ENCODE results near the gene CCNQ. TPM values are rescaled to one million over a fixed set of nuclear protein-coding genes. Genes with fewer than 3 reads are reported as not detected.

CCNQ gene
- total RNA-seq, 1 donor from 2014 or later, result 52.7 TPM

DNA sequence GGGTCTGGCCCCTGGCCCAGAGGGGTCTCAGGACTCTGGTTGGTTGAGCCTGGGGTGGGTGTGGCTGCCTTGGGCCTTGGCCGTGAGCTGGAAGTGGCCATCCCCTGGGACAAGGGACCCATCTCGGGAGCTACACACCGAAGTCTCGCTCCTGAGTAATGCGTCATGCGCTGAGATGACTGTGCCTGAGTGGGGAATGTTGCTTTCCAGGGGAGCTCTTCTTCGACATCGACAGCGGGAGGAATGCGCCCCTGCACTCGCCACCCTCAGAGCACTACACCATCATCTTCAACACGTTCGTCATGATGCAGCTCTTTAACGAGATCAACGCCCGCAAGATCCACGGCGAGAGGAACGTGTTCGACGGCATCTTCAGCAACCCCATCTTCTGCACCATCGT is 38.5 kb downstream of the CCNQ start:
- Histone ChIP-seq H3K4me1 (no peaks in the 10 kb centered on the region), H3K27ac (no peak overlapping the region), H3K27me3 (no peaks in the 10 kb centered on the region), H3K36me3 (no peaks in the 10 kb centered on the region), H3K9me3 (no peaks in the 10 kb centered on the region), H3K4me3 (no peak overlapping the region)
- intact Hi-C loops (cut with DNase I), result no loop called here
- TF ChIP-seq, protein P1, sequence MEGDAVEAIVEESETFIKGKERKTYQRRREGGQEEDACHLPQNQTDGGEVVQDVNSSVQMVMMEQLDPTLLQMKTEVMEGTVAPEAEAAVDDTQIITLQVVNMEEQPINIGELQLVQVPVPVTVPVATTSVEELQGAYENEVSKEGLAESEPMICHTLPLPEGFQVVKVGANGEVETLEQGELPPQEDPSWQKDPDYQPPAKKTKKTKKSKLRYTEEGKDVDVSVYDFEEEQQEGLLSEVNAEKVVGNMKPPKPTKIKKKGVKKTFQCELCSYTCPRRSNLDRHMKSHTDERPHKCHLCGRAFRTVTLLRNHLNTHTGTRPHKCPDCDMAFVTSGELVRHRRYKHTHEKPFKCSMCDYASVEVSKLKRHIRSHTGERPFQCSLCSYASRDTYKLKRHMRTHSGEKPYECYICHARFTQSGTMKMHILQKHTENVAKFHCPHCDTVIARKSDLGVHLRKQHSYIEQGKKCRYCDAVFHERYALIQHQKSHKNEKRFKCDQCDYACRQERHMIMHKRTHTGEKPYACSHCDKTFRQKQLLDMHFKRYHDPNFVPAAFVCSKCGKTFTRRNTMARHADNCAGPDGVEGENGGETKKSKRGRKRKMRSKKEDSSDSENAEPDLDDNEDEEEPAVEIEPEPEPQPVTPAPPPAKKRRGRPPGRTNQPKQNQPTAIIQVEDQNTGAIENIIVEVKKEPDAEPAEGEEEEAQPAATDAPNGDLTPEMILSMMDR (IDR thresholded peaks at IDR 0.05), result no peak
- no peak for DNase-seq (ENCODE audit: low spot score in 2 of 2)

DNA sequence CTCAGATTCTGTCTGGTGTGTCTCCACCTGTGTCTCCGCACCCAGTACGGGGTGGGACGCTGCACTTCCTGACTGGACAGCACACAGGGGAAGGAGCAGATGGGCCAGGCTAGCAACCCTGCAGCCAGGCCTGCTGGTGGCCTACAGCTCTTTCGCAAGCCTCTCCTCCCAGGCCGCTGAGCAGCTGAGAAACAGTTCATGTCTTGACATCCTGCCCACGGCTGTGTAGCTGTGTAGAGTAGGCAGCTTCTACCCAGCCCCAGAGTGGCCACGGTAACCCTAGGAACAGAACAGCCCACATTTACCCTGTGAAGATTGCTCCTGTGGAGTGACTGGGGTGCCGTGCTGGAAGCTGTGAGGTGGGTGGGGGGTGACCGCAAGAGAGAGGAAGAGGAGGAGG is 38.9 kb downstream of the CCNQ start:
- H3K27ac ChIP-seq, result no peak overlapping the region
- TF ChIP-seq, protein P1 (IDR thresholded peaks at IDR 0.05), result no peak
- intact Hi-C loops (cut with DNase I), result loop anchor here (5.0 kb wide), 1 partner anchor 107 kb away; no protein-coding TSS in a partner anchor
- no peaks in the 10 kb centered on the region for H3K36me3 ChIP-seq
- H3K4me3 ChIP-seq, result no peak overlapping the region
- H3K4me1 ChIP-seq, result no peaks in the 10 kb centered on the region
- H3K9me3 ChIP-seq, result no peaks in the 10 kb centered on the region
- no peaks in the 10 kb centered on the region for H3K27me3 ChIP-seq
- no peak for DNase-seq (ENCODE audit: low spot score in 2 of 2)

DNA sequence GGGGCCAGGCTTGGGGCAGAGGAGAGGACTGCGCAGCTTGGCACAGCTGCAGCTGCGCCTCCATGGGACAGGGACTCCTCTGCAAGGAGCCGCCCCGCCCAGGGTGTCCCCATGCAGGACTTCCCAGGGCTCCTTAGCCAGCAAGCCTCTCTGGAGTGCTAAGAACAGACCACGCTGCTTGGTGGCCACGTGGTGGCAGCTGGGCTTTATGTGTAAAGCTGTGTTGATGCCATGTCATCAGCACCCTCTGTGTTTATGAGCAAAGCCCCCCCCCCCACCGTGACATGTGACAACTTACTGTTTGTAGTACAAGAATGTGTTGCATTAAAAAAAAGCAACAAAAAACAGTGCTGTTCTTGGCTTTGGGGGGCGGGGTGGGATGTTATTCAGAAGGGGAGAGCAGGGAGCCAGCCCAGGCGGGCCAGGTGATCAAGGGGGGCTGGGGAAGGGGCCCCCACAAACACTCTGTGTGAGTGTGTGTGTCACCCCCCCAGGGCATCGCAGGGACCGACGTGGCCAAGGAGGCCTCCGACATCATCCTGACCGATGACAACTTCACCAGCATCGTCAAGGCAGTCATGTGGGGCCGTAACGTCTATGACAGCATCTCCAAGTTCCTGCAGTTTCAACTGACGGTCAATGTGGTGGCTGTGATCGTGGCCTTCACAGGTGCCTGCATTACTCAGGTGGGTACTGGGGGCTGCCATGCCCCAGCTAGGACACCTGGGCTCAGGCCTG is 41.2 kb downstream of the CCNQ start:
- Histone ChIP-seq H3K4me3 (no peak overlapping the region), H3K27ac (no peak overlapping the region), H3K4me1 (no peaks in the 10 kb centered on the region), H3K27me3 (no peaks in the 10 kb centered on the region), H3K36me3 (no peaks in the 10 kb centered on the region), H3K9me3 (no peaks in the 10 kb centered on the region)
- TF ChIP-seq, protein P1 (IDR thresholded peaks at IDR 0.05), result no peak
- intact Hi-C loops (cut with DNase I), result loop anchor here (5.0 kb wide), 1 partner anchor 110 kb away; no protein-coding TSS in a partner anchor
- no peak for DNase-seq (ENCODE audit: low spot score in 2 of 2)

DNA sequence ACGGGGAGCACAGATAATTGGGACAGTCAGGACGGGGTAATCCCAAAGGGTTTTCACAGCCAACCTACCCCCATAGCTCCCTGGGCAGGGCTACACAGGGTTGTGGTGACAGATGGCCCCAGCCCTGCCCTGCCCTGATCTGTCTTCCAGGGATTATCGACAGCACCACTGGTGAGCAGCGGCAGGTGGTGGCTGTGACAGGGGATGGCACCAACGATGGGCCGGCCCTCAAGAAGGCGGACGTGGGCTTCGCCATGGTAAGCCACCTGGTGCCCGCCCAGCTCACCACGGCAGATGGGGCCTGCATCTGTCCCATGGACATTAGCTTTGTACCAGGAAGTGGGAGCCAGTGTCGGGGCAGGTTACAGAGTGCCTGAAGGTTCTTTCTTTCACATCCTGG is 42.2 kb downstream of the CCNQ start:
- no peak for DNase-seq (ENCODE audit: low spot score in 2 of 2)
- TF ChIP-seq, protein P1 (IDR thresholded peaks at IDR 0.05), result no peak
- Histone ChIP-seq H3K27me3 (no peaks in the 10 kb centered on the region), H3K4me3 (no peak overlapping the region), H3K9me3 (no peaks in the 10 kb centered on the region), H3K36me3 (no peaks in the 10 kb centered on the region), H3K27ac (no peak overlapping the region), H3K4me1 (no peaks in the 10 kb centered on the region)
- intact Hi-C loops (cut with DNase I), result loop anchor here (5.0 kb wide), 1 partner anchor 111 kb away; no protein-coding TSS in a partner anchor

DNA sequence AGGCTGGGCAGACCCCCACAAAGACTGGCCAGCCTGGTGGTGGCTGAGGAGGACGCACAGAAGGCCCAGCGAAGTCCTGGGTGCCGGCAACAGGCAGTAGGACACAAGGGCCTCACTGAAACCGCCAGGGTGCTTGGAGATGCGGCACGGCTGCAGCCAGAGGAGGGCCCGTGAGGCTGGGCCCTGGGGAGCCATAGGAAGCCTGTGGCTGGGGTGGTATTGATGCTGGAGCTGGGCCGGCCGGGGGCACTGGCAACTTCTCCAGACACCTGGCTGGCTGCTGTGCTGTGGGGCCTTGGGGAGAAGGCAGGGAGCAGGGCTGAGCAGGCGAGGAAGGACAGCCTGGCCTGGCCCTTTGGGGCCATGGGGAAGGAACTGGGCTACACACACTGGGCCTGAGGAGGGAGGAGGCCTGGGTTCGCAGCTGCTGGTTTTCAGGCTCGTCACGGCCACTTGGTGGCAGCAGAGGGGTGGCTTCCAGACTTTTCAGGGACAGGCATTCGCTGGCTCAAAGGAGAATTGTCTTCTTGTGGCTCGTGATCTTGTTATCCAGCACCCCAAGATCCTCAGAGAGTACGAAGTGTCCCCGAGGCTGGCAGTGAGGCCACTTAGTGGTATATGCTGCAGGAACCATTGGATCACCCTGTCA is 44.3 kb downstream of the CCNQ start:
- intact Hi-C loops (cut with DNase I), result loop anchor here (5.0 kb wide), 1 partner anchor 113 kb away; no protein-coding TSS in a partner anchor
- no peak overlapping the region for H3K4me3 ChIP-seq
- no peaks in the 10 kb centered on the region for H3K36me3 ChIP-seq
- TF ChIP-seq, protein P1 (IDR thresholded peaks at IDR 0.05), result peak; percentile 33 to 58 (median 52)
- DNase-seq (ENCODE audit: low spot score in 2 of 2), result peak in 1 of 2 donors; percentile 69
- no peak overlapping the region for H3K27ac ChIP-seq
- no peaks in the 10 kb centered on the region for H3K4me1 ChIP-seq
- H3K27me3 ChIP-seq, result no peaks in the 10 kb centered on the region
- no peaks in the 10 kb centered on the region for H3K9me3 ChIP-seq
